HG02973 (cell line): ENCODE measurements around the gene OLFM3.

Experiments
- ATAC-seq: cut with Tn5 transposase; IDR thresholded peaks from one replicate; pipeline ENCODE4 v1.9.1; 2021; ENCODE audit warnings: moderate library complexity; ENCODE audit not compliant: unreplicated experiment

Gene OLFM3

DNA sequence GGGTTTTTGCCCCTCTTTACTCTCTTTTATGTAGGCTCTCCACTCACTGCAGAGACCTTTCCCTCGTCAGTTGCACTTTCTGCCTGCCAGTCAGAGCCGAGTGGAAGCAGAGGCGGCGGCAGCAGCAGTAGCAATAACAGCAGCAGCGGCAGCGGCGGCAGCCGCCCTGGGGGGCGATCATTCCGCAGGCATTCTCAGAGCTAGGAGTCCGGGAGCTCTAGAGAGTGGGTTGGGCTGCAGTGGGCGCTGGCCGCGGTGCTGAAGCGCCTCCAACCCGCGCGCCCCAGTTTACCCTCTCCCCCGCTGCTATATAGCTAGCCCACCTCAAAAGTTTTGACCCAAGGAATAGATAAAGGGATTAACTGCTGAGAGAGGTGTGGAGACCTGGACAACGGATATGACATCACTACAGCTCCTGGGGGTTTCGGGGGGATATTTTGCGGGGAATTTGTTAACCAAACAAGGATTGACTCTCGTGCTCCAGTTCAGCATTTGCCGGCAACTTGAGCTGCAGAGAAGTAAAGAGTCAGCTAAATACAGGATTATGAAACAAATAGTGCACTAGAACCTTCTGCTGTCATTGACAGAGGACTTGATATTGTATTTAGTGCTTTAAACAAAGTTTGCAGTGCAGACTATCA is at the start of gene OLFM3:
Gene OLFM3, minus strand, starts transcription at position 102 of the 641 bp plus-strand sequence.
- no peak for ATAC-seq

- no peak for ATAC-seq
These were observed 49.0 kb upstream of the OLFM3 start for GRCh38 chr1:102045752-102046151.

GRCh38 chr1:102032534-102032933 is 35.8 kb upstream of the OLFM3 start:
- ATAC-seq: peak; percentile 71

DNA sequence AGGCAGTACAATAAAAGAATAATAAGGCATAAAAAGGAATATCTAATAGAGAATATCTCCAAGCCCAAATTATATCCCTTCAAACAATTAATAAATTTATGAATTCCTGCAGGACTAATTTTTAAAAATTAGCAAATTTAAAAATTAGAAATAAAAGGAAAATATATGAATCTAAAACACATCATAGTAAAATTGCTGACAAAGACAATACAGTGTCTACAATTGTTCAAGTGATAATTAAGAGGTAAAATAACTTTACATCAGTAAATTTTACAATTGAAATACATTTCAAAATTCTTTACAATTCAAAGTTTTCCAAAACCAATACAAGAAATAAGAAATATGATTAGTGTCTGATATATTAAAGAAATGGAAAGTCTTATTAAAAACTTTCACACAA is 22.8 kb upstream of the OLFM3 start:
- ATAC-seq: no peak

- ATAC-seq: no peak
These were observed 19.0 kb upstream of the OLFM3 start for GRCh38 chr1:102015728-102016127.

DNA sequence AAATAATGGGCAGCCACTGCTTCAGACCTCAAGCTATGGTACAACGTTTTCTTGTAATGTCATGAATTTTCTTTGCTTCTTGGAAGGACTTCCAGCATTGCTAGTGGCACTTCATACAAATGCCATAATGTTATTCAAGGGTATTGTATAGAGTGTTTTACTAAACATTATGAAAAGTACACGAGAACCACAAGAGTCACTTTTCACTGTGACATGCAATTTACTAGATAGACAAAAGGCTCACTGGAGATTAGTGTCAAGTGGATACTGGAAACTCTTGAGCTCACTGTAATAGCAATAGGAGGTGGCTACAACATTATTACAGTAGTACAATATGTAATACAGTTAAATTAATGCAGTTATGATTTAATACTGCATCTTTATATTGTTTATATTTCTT is 5.3 kb upstream of the OLFM3 start:
- no peak for ATAC-seq

- no peak for ATAC-seq
These were observed 561 bp downstream of the OLFM3 start for GRCh38 chr1:101995984-101996745.

- ATAC-seq: no peak
These were observed 3.0 kb downstream of the OLFM3 start for GRCh38 chr1:101993710-101994109.

- no peak for ATAC-seq
These were observed 3.7 kb downstream of the OLFM3 start for GRCh38 chr1:101992821-101993575.

GRCh38 chr1:101980974-101981373 is 15.8 kb downstream of the OLFM3 start:
- no peak for ATAC-seq

- no peak for ATAC-seq
These were observed 19.5 kb downstream of the OLFM3 start for GRCh38 chr1:101977266-101977665.

DNA sequence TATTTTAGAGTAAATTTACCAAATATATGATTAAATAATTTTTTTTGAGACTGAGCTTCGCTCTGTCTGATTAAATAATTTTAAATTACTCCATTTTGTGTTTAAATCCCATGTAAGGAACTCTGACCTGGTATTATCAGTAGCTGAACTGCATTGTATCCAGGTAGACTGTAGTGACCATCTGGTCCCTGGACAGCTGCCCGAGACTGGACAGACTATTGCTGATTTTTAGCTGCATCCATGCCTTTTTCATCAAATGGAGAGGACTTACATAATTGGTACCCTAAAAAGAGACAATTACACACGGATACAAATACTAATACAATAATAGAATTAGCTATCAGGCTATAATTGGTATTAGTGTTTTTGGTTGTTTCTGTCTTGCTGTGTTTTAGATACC is 20.6 kb downstream of the OLFM3 start:
- ATAC-seq: no peak

GRCh38 chr1:101975371-101975770 is 21.4 kb downstream of the OLFM3 start:
- no peak for ATAC-seq

DNA sequence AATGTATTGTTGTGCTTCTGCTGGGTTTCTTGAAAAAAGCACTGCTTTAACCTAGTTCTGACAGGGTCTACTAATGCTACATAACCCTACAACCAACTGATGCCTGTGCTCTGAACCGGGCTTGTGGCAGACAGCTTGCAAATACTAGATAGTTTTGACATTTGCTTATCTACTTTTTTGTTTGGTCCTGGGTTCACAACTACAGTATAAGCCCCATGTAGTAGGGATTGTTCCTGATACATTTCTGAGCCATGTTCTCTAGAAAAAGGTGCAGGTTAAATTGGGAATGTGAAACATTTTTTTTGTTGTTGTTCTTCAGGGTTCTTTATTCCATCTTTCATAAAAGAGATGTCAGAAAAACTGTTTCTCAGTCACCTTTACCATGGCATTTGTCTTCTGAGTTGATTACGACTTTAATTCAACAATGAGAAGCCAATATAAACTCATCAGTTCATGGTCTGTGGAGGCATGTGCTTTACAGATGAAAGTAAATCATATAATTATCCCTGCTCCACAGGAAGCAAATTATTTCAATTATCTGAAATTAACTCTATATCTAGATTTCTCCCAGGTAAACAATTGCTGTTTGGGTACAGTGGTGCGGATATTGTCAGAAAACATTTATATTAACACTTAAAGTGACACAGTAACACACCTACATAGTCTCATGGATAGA is 22.0 kb downstream of the OLFM3 start:
- ATAC-seq: no peak

- no peak for ATAC-seq
These were observed 25.4 kb downstream of the OLFM3 start for GRCh38 chr1:101971304-101971703.

- ATAC-seq: no peak
These were observed 28.9 kb downstream of the OLFM3 start for GRCh38 chr1:101967871-101968270.

- no peak for ATAC-seq
These were observed 31.4 kb downstream of the OLFM3 start for GRCh38 chr1:101965341-101965740.

DNA sequence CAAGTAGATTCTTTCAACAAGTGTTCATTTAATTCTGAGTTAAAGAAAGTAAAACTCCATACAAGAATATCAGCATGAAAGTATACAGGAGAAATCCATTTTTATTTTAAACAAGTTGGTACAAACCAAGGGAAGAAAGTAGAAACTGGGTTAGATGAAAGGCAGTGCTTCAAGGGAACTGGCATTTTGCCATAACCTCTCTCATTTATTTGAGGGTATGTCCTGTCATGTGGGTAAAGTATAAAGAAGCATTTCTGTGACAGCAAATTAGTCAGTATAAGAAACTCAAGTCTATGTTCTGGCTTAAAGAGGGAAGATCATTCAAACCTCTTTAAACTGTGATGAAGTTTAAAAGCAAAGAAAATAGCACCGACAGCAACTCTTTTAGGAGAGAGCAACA is 32.0 kb downstream of the OLFM3 start:
- ATAC-seq: no peak

GRCh38 chr1:101960142-101960541 is 36.6 kb downstream of the OLFM3 start:
- ATAC-seq: no peak

DNA sequence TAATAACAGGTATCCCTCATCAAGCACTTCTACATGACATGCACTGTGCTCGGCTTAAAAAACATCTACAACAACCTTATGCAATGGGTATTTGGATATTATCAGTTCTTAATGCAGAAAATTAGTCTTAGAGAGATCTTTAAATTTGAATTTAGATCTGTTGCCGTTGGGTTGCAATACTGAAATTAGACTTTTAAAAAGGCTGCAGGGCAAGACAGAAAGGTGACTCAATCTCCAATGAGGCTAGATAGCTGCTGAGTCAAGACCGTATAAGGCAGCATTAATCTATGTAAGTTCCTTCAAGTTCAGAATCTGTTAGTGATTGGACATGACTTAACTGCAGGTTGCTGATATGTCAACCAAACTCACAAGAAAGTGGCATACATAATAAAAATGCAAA is 37.3 kb downstream of the OLFM3 start:
- no peak for ATAC-seq

GRCh38 chr1:101957771-101958170 is 39.0 kb downstream of the OLFM3 start:
- no peak for ATAC-seq
